GM18867 (cell line): ENCODE results near the gene GCH1.
"Not testable (repeated sequence)": the region's sequence is repeated elsewhere in the genome, so short reads cannot be mapped to it uniquely, and the experiment has no call there.

ENCODE experiments used
- ATAC-seq: cut with Tn5 transposase; IDR thresholded peaks from one replicate; pipeline ENCODE4 v1.9.1; 2021; ENCODE audit warnings: mild to moderate bottlenecking, moderate library complexity; ENCODE audit not compliant: unreplicated experiment

GCH1 gene

GRCh38 chr14:54803926-54804537 lies 98.6 kb downstream of the GCH1 start:
- ATAC-seq: no peak

GRCh38 chr14:54803396-54803795 lies 99.2 kb downstream of the GCH1 start:
- ATAC-seq: no peak

GRCh38 chr14:54801482-54801881 lies 101.1 kb downstream of the GCH1 start:
- ATAC-seq: not testable (repeated sequence)

- ATAC-seq: no peak
Measured at GRCh38 chr14:54798465-54799124, 104.0 kb downstream of the GCH1 start.

GRCh38 chr14:54797986-54798385 lies 104.6 kb downstream of the GCH1 start:
- ATAC-seq: no peak

GRCh38 chr14:54797556-54797955 lies 105.1 kb downstream of the GCH1 start:
- no peak for ATAC-seq

- no peak for ATAC-seq
Measured at GRCh38 chr14:54796961-54797360, 105.7 kb downstream of the GCH1 start.

- ATAC-seq: no peak
Measured at GRCh38 chr14:54794796-54795195, 107.8 kb downstream of the GCH1 start.

GRCh38 chr14:54794159-54794558 lies 108.5 kb downstream of the GCH1 start:
- ATAC-seq: no peak

- ATAC-seq: no peak
Measured at GRCh38 chr14:54792288-54792687, 110.3 kb downstream of the GCH1 start.
